Fibroblast of skin of right biceps (primary cell): Measurements from ENCODE around the gene MED12L.
"Not testable (repeated sequence)": the region's sequence is repeated elsewhere in the genome, so short reads cannot be mapped to it uniquely, and the experiment has no call there.

ENCODE experiments used
- DNase-seq: peaks from one replicate; pipeline ENCODE4 v3.0.0-alpha.2; 2013

Gene MED12L

DNA sequence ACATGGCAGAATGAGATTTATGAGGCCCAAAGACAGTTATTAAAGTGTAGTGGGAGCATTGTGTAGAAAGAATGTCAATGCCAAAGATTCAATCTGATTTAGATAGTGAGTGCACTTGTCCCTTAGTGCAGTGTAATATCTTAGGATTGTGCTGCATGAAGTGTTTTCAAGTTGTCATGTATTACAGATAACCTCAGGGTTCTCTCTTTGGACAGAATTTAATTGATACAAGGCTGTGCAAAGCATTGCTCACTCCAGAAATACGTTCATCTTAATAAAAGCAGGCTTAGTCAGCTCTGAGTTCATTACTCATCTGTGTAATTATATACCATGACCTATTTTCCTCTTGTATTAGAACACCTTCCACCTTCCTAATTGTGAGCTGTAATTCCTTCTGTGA is 133.6 kb downstream of the MED12L start:
- peak; percentile 95 for DNase-seq

DNA sequence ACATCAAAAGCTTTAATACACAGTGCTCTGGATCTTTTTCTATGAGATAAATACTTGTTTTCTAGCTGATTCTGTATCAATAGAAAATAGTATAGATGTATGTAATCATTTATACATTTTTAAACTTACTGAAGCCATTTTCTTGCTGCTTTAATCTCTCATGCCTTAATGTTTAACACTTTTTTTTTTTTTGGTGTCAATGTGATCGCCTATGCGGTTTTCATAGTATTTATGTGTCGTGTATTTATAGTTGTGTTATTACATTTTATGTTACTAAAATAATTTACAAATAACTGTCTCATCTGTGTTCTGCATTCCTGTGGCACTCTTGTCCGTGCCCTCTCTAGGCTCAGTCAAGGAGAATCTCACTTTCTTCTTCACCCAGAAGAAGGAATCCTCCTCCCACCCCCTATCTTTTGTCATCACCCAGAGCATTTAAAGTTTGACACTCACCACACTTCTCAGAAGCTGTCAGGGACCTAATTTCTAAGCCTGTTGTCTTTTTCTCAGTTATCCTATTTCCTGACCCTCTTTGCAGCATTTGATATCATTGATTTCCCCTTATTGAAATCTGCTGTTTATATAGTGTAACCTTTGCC is 138.9 kb downstream of the MED12L start:
- DNase-seq: peak; percentile 52

DNA sequence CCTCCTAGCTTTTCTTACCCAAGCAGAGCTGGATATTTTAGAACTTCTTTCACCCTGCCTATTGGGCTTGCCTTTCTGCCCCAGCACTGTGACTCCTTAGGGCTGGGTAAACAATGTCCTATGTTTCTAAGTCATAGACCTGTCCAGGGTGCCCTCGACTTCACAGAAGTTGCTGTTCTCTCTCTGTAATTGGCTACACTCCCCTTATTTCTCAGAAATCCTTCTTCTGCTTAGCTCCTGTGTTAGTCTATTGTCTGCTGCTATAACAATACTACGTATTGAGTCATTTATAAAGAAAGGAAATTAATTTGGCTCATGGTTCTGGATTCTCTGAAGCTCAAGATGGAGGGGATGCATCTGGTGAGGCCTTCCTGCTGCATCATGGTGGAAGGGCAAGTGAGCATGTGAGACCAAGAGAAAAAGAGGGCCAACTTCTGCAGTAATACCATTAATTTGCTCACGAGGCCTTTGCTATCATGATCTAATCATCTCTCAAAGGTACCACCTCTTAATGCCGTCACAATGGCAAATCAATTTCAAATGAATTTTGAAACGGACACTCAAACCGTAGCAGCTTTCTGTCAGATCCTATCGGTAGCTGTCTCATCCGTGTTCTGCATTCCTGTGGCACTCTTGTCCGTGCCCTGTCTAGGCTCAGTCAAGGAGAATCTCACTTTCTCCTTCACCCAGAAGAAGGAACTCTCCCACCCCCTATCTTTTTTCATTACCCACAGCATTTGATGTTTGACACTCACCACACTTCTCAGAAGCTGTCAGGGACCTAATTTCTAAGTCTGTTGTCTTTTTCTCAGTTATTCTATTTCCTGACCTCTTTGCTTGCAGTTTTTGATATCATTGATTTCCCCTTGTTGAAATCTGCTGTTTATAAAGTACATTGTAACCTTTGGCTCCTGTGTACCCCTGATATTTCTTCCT is 139.8 kb downstream of the MED12L start:
- no peak for DNase-seq

DNA sequence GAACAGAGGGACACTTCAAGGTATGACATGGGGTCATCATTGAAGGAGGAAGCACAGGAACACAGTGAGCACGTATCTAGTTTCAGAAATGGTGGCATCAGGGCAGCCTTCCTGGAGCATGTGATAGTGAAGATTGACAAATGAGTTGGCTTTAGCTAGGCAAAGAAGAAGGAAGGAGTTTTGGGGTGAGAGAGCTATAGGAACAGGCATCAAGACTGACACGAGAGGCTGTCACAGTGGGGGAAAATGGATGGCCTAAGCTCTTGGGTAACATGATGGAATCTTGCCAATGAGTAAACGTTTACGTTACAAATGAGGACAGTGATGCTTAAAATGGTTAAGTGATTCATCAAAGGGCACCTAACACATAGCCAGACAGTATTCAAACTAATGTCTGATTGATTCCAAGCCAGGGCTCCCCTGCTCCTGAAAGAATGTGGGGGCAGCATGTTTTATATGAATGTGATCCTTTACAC is 140.7 kb downstream of the MED12L start:
- peak; percentile 97 for DNase-seq

DNA sequence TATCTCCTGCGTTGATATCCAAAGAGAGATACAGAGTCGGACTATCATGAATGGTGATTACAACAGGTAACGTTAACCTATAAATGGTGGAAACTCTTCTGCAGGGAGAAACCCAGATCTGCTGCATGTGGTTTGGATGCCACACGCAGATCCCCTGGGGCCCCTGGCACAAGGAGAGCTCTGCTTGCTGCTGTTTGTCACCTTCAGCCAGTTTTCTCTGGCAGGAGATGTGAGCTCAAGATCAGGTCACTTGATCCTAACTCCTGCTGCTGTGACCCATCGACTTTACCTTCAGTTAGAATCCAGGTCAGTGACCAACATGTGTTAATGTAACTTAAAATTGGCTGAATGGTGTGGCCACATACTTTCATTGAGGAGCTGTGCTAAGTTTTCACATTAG is 141.4 kb downstream of the MED12L start:
- DNase-seq: no peak

DNA sequence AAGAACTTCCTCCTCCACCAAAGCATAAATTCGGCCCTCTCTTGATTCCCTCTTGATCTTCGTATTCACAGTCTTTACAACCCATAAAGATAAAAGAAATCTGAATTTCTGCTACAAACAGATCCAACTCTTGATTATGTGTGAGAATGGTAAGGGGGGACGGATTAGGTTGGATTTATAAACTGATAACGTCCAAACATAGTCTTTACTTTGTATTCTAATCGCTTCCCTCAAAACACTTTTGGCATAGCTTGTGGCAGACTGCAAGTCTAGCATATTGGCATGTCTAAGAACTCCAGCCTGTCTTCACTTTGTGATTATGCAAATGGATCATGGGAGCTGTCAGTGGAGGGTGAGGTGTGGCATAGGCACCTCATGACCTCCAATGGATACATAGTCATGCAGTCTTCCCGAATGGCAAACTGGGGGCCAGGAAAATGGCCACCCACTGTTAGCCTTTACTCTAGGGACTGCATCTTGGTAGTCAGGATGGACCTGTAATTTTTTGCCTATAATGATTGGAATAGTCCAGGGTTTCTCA is 141.9 kb downstream of the MED12L start:
- DNase-seq: no peak

DNA sequence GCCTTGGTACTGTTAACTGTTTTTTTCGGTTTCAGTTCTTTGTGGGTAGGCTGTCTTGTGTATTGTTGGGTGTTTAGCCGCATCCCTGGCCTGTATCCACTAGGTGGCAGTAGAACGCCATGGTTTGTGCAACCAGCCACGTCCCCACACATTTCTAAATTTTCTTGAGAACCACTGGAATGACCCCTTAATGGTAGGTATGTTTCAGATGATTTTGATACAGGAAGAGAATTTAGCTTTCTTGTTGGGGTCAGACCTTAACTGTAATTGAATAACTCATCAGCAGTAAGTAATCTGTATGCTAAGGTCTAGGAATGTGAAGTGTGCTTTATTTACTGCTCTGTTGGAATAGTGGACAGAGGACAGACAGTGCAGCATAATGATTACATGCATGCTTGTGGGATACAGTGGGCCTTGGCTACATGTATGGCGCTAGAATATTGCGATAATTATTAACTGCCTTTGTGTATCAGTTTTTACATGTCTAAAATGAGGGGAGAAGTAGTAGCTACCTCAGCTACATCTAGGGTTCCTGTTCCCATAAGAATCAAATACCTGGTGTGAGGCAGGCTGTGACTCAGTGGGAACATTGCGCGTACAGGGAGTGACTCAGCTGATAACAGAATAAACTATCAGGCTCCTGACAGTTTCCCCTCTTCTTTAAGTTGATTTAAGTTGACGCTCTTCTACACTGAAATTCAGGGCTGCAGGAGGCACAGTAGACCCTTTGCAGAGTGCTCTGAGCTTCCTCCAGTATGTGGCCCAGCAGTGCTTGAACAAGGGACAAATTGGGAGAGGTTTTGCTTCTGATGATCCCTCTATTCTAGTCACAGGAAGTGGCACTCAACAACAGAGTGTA is 142.6 kb downstream of the MED12L start:
- DNase-seq: peak; percentile 87

DNA sequence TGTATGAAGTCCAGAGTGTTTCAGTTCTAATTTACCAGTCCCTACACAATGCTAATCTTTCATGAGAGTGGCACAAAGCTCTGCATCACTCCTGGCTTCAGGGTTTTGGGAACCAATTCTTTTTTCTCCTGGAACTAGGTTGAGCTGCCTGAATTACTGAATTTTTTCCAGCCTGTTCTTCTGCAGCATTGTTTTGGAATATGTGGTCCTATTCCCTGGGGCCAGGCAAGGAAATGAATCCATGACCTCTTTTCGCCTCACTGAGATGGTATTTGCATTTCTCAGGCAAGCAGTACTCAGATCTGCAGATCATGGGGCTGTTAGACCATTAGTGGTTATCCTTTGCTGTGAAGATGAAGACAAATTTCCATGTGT is 143.2 kb downstream of the MED12L start:
- DNase-seq: peak; percentile 89

DNA sequence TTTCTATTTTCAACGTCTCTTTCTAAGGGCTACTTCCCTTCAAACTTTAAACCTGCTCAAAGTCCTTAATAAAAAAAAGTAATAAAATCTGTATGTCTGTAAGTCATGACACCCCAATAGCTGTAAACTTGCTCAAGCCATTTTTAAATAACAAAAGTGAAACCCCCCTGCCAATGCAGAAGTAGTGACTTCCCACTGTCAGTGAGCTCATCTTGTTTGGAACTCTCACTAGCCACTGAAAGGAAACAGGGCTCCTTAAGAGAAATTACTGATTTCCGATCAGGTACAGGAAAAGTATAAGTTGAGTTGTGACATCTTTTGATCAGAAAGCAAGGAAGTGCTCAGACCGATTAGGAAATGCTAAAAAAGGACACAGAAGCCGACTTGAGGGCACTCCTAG is 145.2 kb downstream of the MED12L start:
- DNase-seq: no peak

DNA sequence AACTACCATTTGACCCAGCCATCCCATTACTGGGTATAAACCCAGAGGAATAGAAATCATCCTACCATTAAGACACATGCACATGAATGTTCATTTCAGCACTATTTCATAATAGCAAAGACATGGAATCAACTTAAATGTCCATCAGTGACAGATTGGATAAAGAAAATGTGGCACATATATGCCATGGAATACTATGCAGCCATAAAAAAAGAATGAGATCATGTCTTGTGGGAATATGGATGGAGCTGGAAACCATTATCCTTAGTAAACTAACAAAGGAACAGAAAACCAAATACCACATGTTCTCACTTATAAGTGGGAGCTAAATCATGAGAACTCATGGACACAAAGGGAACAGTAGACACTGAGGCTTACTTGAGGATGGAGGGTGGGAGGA is 146.9 kb downstream of the MED12L start:
- not testable (repeated sequence) for DNase-seq

DNA sequence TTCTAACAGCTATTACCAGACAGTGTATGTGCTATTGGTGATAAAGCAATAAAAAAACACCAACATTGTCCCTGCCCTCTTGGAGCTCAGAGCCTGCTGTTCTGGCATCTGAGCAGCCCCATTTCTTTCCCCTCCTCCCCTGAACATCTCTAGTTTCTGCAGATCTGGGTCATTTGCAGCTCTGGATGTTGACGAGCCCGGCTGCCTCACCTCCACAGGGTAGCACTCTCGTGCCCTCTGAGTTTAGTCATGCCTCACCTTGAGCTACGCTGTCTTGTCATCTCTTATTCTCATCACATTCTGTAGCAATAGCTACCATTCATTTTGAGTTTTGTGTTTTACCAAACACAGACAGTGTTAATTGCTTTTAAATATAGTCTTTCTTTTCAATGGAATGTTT is 147.5 kb downstream of the MED12L start:
- DNase-seq: no peak

DNA sequence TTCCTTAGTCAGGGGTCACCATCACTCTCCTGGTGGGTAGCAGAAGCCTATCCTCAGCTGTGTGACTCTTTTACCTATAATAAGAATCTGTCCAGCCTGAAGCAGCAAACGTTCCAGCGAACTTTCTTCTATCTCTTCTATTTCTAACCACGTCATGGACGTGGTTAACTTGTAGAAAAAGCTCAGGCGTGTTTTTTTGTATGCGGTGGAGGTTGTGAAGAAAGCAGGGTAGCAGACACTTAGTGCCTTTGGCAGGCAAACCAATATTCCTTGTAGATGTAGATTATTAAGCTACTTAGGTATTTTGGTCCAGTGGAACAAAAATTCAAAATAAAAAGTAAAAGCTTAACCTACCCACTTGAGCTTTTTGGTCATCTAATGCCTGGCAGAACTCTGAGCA is 149.4 kb downstream of the MED12L start:
- DNase-seq: no peak

DNA sequence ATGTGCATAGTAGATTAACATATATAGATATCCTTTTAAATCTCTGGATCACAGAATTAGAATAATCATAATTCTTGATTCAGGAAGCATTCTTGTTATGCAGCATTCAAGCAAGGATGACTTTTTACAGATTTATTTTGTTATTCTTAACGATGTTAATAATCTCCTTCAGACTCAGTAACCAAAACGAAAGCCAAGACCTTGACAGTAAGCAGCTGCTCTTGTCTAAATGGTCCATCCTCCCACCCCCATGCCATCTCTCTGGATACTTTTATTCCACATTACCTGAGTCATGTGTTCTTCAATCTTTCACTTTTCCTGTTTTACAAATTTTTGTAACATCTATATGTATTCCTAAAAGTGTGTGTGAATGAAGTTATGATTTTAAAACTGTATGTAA is 150.9 kb downstream of the MED12L start:
- DNase-seq: no peak

DNA sequence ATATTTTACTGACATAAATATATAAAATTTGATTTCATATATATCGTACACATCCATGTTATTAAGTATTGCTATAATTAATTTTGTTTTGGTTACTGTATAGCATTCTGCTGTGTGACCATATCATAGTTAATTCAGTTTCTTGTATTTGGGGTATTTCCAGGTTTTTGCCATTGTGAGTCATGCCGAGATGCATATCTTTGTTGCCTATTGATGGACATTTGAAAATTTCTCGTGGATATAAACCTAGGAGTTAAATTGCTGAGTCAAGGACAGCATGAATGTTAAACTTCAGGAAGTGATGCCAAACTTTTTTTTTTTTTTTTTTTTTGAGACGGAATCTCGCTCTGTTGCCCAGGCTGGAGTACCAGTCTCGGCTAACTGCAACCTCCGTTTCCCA is 151.3 kb downstream of the MED12L start:
- peak; percentile 51 for DNase-seq

DNA sequence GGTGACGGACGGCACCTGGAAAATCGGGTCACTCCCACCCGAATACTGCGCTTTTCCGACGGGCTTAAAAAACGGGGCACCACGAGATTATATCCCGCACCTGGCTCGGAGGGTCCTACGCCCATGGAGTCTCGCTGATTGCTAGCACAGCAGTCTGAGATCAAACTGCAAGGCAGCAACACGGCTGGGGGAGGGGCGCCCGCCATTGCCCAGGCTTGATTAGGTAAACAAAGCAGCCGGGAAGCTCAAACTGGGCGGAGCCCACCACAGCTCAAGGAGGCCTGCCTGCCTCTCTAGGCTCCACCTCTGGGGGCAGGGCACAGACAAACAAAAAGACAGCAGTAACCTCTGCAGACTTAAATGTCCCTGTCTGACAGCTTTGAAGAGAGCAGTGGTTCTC is 156.5 kb downstream of the MED12L start:
- DNase-seq: not testable (repeated sequence)

DNA sequence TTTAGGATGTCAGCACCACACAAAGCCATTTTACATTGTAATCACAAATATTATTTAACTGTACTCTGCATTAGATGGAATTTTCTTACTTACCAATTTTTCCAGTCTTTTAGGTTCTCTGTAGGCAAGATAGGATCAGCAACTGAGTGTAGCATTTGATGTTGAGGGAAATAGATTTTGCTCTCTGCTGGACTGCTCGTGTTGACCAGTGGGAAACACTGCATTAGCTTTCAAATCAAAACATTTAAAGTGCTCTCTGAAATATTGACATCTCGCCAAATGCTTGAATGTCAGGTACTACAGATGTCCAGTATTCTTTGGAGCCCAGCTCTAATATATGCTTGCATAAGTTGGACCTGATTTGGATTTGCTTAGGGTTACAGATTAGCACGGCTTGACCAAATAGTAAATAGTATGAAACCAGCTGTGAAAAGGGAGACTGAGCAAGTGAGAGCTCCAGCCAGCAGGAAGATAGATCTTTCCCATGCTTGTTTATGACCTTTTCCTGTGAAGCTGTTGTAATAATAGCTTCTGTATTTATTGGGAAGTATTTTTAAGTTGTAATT is 163.4 kb downstream of the MED12L start:
- DNase-seq: no peak

DNA sequence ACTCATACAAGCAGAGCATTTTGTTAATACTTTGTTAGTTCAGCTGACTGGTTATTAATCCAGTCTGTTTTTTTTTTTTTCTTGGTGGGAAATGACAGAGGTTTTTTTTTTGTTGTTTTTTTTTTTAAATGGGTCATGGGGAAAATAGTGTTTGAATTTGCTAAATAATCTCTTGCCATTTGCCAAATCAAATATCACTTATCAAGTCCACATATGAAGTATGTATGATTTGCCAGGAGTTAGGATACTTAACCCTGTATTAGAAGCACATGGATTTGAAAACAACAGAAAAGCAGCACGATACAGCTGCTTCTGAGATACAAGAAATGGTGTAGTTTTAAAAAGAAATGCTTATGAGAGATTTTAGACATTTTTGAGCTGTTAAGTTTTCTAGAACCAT is 171.3 kb downstream of the MED12L start:
- DNase-seq: no peak

DNA sequence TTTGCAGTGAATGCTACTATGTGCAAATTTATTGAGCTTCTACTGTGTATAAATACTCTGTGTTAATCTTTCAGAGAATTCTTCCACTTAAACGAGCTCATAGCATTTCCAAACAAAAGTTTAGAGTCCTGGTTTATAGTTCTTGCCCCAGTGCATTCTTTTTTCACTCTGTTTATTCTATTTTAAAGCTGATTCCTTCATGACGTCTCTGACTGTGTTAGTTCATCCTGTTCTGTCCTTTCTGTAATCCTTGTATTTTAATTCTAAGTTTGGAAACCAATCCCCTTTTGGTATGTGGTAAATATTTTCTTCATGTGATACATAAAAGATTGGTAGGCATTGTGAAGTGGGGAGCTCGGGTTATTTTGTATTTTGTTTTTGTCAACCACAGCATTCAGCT is 174.2 kb downstream of the MED12L start:
- DNase-seq: no peak

DNA sequence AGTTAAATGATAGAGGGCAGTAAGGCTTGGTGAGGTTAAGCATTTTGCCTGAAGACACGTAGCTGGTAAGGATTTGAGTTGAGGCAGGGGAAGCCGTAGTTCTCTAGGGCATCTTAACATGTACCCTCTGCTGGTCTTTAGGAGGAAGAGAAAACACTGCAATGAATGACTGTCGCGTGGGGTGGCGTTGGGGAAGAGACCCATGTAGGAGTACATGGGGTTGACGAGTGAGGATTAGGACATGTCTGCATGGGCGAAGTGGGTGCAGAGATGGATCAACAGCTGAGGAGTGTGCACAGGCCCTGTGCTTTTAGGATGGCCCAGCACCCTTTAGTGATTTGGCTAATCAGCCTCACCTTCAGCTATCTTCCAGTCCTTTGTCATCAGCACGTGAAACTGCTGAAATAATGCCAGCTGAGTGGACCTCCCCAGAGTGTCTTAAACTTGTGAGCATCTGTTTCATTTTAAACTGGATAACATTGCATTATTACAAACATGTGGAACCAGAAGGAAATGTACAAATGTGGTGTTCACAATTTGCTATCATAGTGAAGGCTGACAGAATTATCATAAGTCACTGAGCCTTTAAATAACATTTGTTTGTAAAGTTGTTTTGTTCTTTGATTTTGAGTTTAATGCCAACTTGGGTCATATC is 177.5 kb downstream of the MED12L start:
- DNase-seq: peak; percentile 66

DNA sequence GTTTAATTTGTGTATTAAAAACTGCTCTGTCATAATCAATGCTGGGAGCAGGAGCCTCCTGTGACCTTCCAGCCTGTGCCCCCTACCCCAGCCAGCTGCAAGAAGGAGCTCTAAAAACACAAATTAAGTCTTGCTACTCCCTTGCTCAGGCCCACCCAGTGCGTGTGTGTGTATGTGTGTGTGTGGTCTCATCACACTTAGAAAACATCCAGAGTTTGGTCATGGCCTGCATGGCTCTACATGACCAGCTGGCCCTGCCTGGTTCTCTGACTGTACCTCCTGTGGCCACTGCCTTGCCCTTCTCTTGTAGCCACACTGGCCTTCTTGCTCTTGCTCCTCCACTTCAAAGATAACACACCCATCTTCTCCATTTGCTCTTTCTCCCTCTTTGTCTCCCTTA is 179.1 kb downstream of the MED12L start:
- DNase-seq: no peak

DNA sequence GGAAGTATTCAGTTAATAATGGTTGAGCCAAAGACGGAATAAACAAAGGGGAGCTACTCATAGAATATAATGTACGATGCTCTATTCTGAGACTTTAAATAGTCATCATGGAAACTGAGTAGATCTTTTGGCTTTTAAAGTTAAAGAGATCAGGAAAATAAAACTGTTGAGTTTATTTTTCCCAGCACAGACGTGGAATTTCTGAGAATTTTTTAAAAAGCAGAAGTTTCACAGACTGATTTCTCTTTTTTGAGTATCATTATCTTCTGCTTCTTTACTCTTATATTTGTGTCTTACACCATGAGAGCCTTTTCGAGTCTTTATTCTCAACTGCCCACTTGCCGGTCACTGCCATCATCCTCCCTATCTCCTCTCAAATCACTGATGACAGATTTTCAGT is 179.7 kb downstream of the MED12L start:
- no peak for DNase-seq

DNA sequence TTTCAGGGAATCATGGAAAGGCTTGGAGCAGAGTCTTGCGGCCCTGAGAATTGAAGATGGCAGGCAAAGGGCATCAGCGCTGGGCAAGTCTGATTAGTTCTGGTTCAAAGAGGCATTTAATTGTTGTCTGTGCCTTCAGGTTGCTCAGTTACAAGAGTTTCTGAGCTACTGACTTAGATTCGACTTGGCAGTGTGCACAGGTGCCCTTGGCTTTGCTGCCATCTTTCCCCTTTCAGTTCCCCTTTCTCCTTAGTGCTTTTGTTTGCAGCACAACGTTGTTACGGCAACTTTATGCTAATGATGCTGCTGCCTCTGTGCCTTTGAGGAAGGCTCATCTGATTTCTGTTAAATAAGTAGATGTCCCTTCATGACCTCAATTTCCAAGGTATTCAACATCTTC is 180.4 kb downstream of the MED12L start:
- DNase-seq: no peak
